Upper lobe of left lung (tissue), 4 donors: ENCODE results near the gene CNEP1R1.

Experiments
- EP300 ChIP-seq, 4 donors: sonication (generic); formaldehyde crosslinking; IDR thresholded peaks; one replicate each; pipeline ENCODE4 v1.5.1; 2017; ENCODE audit warnings: antibody characterized with exemption in 4 of 4, control low read depth in 2 of 4
- POLR2A ChIP-seq, 4 donors: fragments of 450-650 bp; IDR thresholded peaks; one replicate each; pipeline ENCODE4 v1.5.1; 2016 to 2017; ENCODE audit warnings: antibody characterized with exemption in 4 of 4, mild to moderate bottlenecking in 2 of 4
- POLR2AphosphoS5 ChIP-seq, 2 donors: sonication (generic); formaldehyde crosslinking; IDR thresholded peaks; one replicate each; pipeline ENCODE4 v1.5.1; 2017; ENCODE audit warnings: antibody characterized with exemption in 2 of 2
- TF ChIP-seq, protein P1 (sequence below), 6 experiments: fragments of 450-650 bp in 4 of 6; fragments of 200-600 bp in 2 of 6; sonication (generic) in 2 of 6; IDR thresholded peaks; one replicate each; pipeline ENCODE4 v1.5.1; 2016 to 2019; ENCODE audit warnings: antibody characterized with exemption in 6 of 6

DNA sequence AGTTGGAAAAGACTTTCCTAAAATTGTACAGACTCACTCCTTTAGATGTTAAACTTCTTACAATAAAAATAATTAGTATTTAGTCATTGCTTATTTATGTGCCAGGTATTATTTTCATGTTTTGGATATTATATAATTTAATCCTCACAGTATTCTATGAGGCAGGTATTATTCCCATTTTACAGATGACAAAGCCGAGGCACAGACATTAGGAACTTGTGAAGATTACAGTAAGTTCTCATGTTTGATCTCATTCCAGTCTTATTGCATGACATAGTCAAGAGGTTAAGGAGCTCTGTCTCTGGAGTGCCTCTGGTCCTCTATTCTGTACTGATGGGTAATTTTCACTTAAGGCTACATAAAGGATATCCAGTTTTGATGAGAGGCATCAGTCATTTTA, 44.0 kb downstream of the CNEP1R1 start:
- TF ChIP-seq, protein P1, sequence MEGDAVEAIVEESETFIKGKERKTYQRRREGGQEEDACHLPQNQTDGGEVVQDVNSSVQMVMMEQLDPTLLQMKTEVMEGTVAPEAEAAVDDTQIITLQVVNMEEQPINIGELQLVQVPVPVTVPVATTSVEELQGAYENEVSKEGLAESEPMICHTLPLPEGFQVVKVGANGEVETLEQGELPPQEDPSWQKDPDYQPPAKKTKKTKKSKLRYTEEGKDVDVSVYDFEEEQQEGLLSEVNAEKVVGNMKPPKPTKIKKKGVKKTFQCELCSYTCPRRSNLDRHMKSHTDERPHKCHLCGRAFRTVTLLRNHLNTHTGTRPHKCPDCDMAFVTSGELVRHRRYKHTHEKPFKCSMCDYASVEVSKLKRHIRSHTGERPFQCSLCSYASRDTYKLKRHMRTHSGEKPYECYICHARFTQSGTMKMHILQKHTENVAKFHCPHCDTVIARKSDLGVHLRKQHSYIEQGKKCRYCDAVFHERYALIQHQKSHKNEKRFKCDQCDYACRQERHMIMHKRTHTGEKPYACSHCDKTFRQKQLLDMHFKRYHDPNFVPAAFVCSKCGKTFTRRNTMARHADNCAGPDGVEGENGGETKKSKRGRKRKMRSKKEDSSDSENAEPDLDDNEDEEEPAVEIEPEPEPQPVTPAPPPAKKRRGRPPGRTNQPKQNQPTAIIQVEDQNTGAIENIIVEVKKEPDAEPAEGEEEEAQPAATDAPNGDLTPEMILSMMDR (IDR thresholded peaks at IDR 0.05) = no peak
- TF ChIP-seq POLR2AphosphoS5 (IDR thresholded peaks at IDR 0.05) = no peak
- TF ChIP-seq EP300 (IDR thresholded peaks at IDR 0.05) = no peak
- TF ChIP-seq POLR2A (IDR thresholded peaks at IDR 0.05) = no peak
